Pancreas (tissue), 10 donors: Measurements from ENCODE around the gene ZNF576. TPM values are rescaled to one million over a fixed set of nuclear protein-coding genes. Genes with fewer than 3 reads are reported as not detected.

ENCODE experiments used
- ATAC-seq, 4 donors: fragments of 200-7000 bp; cut with Tn5 transposase; one replicate each; pipeline versions ENCODE4 v1.8.0 to v1.9.1; 2020; ENCODE audit warnings: mild to moderate bottlenecking in 4 of 4, moderate library complexity in 4 of 4
- DNase-seq, 6 donors: peaks; one replicate each; pipeline ENCODE4 v3.0.0-alpha.2; 2020
- FAIRE-seq: peaks from 2 replicates; lab custom pipeline; 2012; peaks lifted over from hg19 to GRCh38; lab: Jason Lieb, UNC
- H3K27ac ChIP-seq, 4 donors: fragments of 200-600 bp; sonication (generic); 1 replicate in 3 of 4; 2 replicates in 1 of 4; pipeline versions ENCODE4 v1.5.0 to v1.8.0; 2020
- H3K27me3 ChIP-seq, 4 donors: fragments of 200-600 bp; one replicate each; pipeline ENCODE4 v1.8.0; 2021
- H3K36me3 ChIP-seq, 3 donors: fragments of 200-600 bp; sonication (generic) in 1 of 3; one replicate each; pipeline versions ENCODE4 v1.5.0 to v1.8.0; 2020 to 2021
- H3K4me1 ChIP-seq, 3 donors: fragments of 200-600 bp; one replicate each; pipeline ENCODE4 v1.8.0; 2021
- H3K4me3 ChIP-seq, 4 donors: fragments of 200-600 bp; sonication (generic) in 2 of 4; one replicate each; pipeline versions ENCODE4 v1.5.0 to v1.8.0; 2020 to 2021
- H3K9me3 ChIP-seq, 4 donors: fragments of 200-600 bp; one replicate each; pipeline ENCODE4 v1.8.0; 2021
- CTCF ChIP-seq, 4 donors: fragments of 200-600 bp; sonication (generic) in 3 of 4; IDR thresholded peaks; one replicate each; pipeline versions ENCODE4 v1.5.0 to v1.8.0; 2021; ENCODE audit warnings: antibody characterized with exemption in 4 of 4
- WGBS, 2 donors: extraction: QIAGEN DNeasy Blood & Tissue Kit; methylation state at CpG; one replicate each; pipeline ENCODE4 v1.1.7; 2013; 5-methylcytosine and 5-hydroxymethylcytosine counted together
- intact Hi-C, 3 donors: fragments of 100-400 bp; cut with DNase I; formaldehyde crosslinking; loops; one replicate each; pipeline versions ENCODE4 v1.11.1 to v1.14.2; 2022
- polyA plus RNA-seq, 2 donors: library from polyadenylated mRNA; stranded (reverse); fragments of 200-250 nt; gene quantifications; one replicate each; pipeline ENCODE4 v1.2.3, GENCODE V29; 2013
- total RNA-seq, 6 donors: library from RNA; stranded (reverse); fragmentation: NEBNext Ultra II Directional in 4 of 6; extraction: Animal tissue kit (Norgen Biotek cat#: 25700) in 4 of 6; gene quantifications; one replicate each; pipeline versions ENCODE4 v1.2.1 to v1.2.4, GENCODE V29; 2021 to 2023
- donor health status: healthy with polysubstance abuse.
- donor health status: DM: no; HTN: no; CAD: no; lungs with moderate emphysema.
- donor health status: DM: no; HTN: no; CAD: no.
- donor health status: control.
- donor health status: control.
- donor health status: Bipolar disorder and iron deficiency.
- donor health status: DM: yes; HTN: yes; CAD: no.
- donor health status: DM: no; HTN: no; CAD: no.
- donor health status: DM: no; HTN: no; CAD: no.
- donor health status: DM: yes; HTN: yes; CAD: no.

Gene ZNF576
- total and polyA plus RNA-seq, 8 donors: 5.2 to 8.6 (median 6.7) TPM

DNA sequence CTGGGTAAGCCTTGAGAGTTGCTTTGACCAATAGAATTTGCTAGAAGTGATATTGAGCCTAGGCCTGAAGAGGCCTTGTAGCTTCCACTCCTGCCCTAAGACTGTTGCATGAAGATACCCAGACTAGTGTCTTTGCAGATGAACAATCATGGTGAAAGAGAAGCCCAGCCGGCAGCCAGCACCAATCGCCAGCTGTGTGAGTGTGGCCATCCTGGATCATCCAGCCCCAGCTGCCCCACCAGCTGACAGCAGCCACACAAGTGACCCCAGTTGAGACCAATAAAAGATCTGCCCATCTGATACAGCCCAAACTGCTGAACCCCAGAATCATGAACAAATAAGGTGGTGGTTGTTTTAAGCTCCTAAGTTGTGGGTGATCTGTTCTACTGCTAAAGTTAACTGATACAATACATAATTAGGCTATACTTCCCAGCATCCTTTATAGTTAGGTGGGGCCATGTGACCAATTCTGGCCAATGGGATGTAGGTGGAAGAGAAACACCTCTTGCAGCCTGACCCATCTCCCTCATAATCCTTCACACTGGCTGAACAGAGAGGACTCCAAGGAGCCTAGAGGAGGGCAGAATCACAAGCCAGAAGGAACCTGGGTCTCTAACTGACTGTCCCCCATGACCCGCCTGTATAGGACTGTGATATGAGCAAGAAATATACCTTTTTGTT is 32.4 kb downstream of the ZNF576 start:
- H3K36me3 ChIP-seq: no peaks in the 10 kb centered on the region
- no peak for ATAC-seq
- H3K27me3 ChIP-seq: no peaks in the 10 kb centered on the region
- TF ChIP-seq CTCF (IDR thresholded peaks at IDR 0.05): no peak
- intact Hi-C loops: no loop called here
- 85 to 89% methylated on average over 3 of the region's 3 CpGs for WGBS, 2 donors
- no peaks in the 10 kb centered on the region for H3K4me1 ChIP-seq
- H3K4me3 ChIP-seq: no peak overlapping the region
- no peak for DNase-seq
- no peak overlapping the region for H3K27ac ChIP-seq
- FAIRE-seq: no peak
- H3K9me3 ChIP-seq: no peaks in the 10 kb centered on the region

DNA sequence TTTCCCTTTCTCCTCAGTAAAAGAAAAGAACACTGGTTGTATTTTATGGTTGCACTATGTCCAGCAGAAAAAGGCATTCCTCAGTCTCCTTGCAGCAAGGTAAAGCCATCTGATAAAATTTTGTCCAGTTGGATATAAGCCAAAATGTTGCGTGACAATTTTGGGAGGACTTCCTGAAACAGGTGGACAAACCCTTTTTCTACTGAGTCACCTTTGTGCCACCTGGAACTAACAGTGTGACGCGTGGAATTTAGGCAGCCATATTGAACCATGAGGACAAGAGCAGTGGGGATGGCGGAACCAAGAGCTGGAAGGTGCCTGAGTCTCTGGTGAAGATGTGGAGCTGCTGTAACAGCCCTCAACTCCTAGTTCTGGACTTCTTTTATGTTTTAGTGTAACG is 35.1 kb downstream of the ZNF576 start:
- ATAC-seq (no peak), FAIRE-seq (no peak), DNase-seq (no peak)
- Histone ChIP-seq H3K9me3 (no peaks in the 10 kb centered on the region), H3K27ac (no peak overlapping the region), H3K4me3 (no peak overlapping the region), H3K4me1 (no peaks in the 10 kb centered on the region), H3K27me3 (no peaks in the 10 kb centered on the region), H3K36me3 (no peaks in the 10 kb centered on the region)
- intact Hi-C loops: no loop called here
- WGBS, 2 donors: 84 to 86% methylated on average over 5 of the region's 5 CpGs
- no peak for TF ChIP-seq CTCF (IDR thresholded peaks at IDR 0.05)

DNA sequence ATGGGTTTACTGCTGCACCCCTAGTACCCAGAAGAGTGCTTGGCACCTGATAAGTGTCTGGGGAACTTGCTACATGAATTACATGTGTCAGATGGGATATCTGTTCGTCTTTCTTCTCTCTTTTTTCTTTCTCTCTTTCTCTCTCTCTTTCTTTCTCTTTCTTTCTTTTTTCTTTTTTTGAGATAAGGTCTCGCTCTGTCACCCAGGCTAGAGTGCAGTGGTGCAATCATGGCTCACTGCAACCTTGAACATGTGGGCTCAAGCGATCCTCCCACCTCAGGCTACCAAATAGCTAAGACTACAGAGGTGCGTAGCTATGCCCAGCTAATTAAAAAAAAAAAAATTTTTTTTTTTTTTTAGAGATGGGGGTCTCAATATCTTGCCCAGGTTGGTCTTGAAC is 37.1 kb downstream of the ZNF576 start:
- Histone ChIP-seq H3K9me3 (no peaks in the 10 kb centered on the region), H3K4me1 (no peaks in the 10 kb centered on the region), H3K27me3 (no peaks in the 10 kb centered on the region), H3K36me3 (no peaks in the 10 kb centered on the region), H3K4me3 (no peak overlapping the region), H3K27ac (no peak overlapping the region)
- intact Hi-C loops: no loop called here
- FAIRE-seq (no peak), ATAC-seq (no peak), DNase-seq (no peak)
- no peak for TF ChIP-seq CTCF (IDR thresholded peaks at IDR 0.05)
- WGBS, 2 donors: 90 to 93% methylated on average over 4 of the region's 4 CpGs

DNA sequence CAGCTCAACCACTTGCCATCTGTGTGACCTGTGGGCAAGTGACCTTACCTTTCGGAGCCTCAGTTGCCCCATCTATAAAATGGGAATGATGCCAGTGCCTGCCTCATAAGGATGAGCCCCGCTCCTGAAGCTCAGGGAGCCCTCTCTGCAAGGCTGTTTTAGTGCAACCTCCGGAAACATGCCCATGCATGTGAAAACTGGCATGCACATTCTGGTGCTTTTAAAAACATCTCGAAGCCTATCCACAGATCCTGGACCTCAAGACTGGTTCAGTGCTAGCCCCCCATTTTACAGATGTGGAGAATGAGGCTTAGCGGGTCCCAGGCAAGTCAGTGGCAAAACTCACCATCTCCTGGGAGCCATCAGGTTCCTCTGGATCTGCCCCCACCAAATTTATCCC is 37.7 kb downstream of the ZNF576 start:
- WGBS, 2 donors: 89 to 90% methylated on average over 5 of the region's 5 CpGs
- no peak for FAIRE-seq
- intact Hi-C loops: no loop called here

More for the DNA sequence above, 37.7 kb downstream of the ZNF576 start:
- no peaks in the 10 kb centered on the region for H3K9me3 ChIP-seq
- no peaks in the 10 kb centered on the region for H3K4me1 ChIP-seq
- TF ChIP-seq CTCF (IDR thresholded peaks at IDR 0.05): no peak
- DNase-seq (no peak), ATAC-seq (no peak)
- no peak overlapping the region for H3K4me3 ChIP-seq
- no peak overlapping the region for H3K27ac ChIP-seq
- no peaks in the 10 kb centered on the region for H3K27me3 ChIP-seq
- H3K36me3 ChIP-seq: no peaks in the 10 kb centered on the region
